Measurements from ENCODE around the gene ANTXR1.

GRCh38 chr2:69225933-69226332 lies 213.0 kb downstream of the ANTXR1 start:
- TF ChIP-seq EZH2 (IDR thresholded peaks at IDR 0.05; ENCODE audit: low read depth, low read length, severe bottlenecking) (no peak), BCL11A (IDR thresholded peaks at IDR 0.05; ENCODE audit: low read depth in 2 of 2, low read length in 2 of 2) (no peak), BACH1 (IDR thresholded peaks at IDR 0.05; ENCODE audit: low read length) (no peak), JUND (IDR thresholded peaks at IDR 0.05; ENCODE audit: low read length) (no peak), PHF8 (conservative IDR thresholded peaks at IDR 0.05; ENCODE audit: low read depth, low read length) (no peak), KDM5A (IDR thresholded peaks at IDR 0.05; ENCODE audit: low read length) (no peak), TCF12 (IDR thresholded peaks at IDR 0.05; ENCODE audit: low read depth, low read length) (no peak)
- TF ChIP-seq, protein P1, sequence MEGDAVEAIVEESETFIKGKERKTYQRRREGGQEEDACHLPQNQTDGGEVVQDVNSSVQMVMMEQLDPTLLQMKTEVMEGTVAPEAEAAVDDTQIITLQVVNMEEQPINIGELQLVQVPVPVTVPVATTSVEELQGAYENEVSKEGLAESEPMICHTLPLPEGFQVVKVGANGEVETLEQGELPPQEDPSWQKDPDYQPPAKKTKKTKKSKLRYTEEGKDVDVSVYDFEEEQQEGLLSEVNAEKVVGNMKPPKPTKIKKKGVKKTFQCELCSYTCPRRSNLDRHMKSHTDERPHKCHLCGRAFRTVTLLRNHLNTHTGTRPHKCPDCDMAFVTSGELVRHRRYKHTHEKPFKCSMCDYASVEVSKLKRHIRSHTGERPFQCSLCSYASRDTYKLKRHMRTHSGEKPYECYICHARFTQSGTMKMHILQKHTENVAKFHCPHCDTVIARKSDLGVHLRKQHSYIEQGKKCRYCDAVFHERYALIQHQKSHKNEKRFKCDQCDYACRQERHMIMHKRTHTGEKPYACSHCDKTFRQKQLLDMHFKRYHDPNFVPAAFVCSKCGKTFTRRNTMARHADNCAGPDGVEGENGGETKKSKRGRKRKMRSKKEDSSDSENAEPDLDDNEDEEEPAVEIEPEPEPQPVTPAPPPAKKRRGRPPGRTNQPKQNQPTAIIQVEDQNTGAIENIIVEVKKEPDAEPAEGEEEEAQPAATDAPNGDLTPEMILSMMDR (IDR thresholded peaks at IDR 0.05; ENCODE audit: control extremely low read depth in 1 of 3, insufficient read depth in 1 of 3, low read depth in 1 of 3, low read length in 3 of 3): no peak
- TF ChIP-seq, protein P2, sequence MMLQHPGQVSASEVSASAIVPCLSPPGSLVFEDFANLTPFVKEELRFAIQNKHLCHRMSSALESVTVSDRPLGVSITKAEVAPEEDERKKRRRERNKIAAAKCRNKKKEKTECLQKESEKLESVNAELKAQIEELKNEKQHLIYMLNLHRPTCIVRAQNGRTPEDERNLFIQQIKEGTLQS (IDR thresholded peaks at IDR 0.05; ENCODE audit: insufficient read depth, low read depth, low read length): no peak

Data from H1 (cell line).